ENCODE results near the gene DHRSX. TPM values are rescaled to one million over a fixed set of nuclear protein-coding genes. Genes with fewer than 3 reads are reported as not detected.
"Not testable (repeated sequence)": the region's sequence is repeated elsewhere in the genome, so short reads cannot be mapped to it uniquely, and the experiment has no call there.

DHRSX gene
- total RNA-seq, 4 donors from 2014 or later, result 19.6 to 22.4 (median 21.0) TPM

GRCh38 chrX:2267890-2268289, 232.9 kb downstream of the DHRSX start:
- intact Hi-C loops (cut with DNase I), result no loop called here
- H3K4me1 ChIP-seq, result no peaks in the 10 kb centered on the region
- no peaks in the 10 kb centered on the region for H3K9me3 ChIP-seq
- peaks cover 14 to 30% (median 19%) of the 10 kb centered on the region in 4 donors for H3K36me3 ChIP-seq
- no peak for TF ChIP-seq EP300 (IDR thresholded peaks at IDR 0.05)
- TF ChIP-seq POLR2A (IDR thresholded peaks at IDR 0.05; ENCODE audit: low read depth), result no peak
- TF ChIP-seq POLR2AphosphoS5 (IDR thresholded peaks at IDR 0.05), result no peak
- TF ChIP-seq, protein P1, sequence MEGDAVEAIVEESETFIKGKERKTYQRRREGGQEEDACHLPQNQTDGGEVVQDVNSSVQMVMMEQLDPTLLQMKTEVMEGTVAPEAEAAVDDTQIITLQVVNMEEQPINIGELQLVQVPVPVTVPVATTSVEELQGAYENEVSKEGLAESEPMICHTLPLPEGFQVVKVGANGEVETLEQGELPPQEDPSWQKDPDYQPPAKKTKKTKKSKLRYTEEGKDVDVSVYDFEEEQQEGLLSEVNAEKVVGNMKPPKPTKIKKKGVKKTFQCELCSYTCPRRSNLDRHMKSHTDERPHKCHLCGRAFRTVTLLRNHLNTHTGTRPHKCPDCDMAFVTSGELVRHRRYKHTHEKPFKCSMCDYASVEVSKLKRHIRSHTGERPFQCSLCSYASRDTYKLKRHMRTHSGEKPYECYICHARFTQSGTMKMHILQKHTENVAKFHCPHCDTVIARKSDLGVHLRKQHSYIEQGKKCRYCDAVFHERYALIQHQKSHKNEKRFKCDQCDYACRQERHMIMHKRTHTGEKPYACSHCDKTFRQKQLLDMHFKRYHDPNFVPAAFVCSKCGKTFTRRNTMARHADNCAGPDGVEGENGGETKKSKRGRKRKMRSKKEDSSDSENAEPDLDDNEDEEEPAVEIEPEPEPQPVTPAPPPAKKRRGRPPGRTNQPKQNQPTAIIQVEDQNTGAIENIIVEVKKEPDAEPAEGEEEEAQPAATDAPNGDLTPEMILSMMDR (IDR thresholded peaks at IDR 0.05), result no peak
- DNase-seq (ENCODE audit: extremely low spot score), result no peak
- no peak overlapping the region for H3K4me3 ChIP-seq
- no peak overlapping the region for H3K27ac ChIP-seq (replicated peaks in 1 of 4)
- no peaks in the 10 kb centered on the region for H3K27me3 ChIP-seq
- WGBS, result 86% methylated on average over 8 of the region's 8 CpGs

DNA sequence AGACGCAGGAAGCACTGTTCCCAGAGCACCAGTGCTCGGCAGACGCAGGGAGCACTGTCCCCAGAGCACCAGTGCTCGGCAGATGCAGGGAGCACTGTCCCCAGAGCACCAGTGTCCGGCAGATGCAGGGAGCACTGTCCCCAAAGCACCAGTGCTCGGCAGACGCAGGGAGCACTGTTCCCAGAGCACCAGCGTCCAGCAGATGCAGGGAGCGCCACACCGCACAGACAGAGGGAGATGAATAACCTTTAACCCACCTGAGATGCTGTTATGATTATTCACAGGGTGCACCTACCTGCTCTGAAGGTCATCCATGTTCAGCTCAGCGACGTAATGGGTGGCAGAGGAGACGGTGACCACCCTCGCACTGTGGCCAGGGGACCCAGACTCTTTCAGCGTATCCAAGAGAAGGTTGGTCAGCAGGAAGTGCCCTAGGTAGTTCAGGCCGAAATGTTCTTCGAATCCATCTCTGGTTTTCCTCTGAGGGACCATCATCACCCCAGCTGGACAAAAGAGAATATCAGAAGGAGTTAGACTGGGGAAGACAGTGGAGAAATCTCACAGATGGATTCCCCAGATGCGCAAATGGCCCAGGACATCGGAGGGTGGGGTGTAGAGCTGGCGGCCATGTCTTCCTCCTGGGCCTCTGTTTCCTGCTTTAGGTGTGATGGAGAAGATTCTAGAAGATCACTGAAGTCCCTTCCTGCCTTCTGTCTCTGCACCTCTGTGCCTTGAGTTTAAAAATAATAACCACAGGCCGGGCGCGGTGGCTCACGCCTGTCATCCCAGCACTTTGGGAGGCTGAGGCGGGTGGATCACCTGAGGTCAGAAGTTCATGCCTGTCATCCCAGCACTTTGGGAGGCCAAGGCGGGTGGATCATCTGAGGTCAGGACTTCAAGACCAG, 234.1 kb downstream of the DHRSX start:
- WGBS, result 95% methylated on average over 26 of the region's 26 CpGs
- DNase-seq (ENCODE audit: extremely low spot score), result no peak
- Histone ChIP-seq H3K9me3 (no peaks in the 10 kb centered on the region), H3K27me3 (no peaks in the 10 kb centered on the region), H3K27ac (replicated peaks in 1 of 4) (no peak overlapping the region), H3K36me3 (peaks cover 14 to 30% (median 19%) of the 10 kb centered on the region in 4 donors), H3K4me1 (peaks cover 0 to 10% (median 3%) of the 10 kb centered on the region in 4 donors), H3K4me3 (no peak overlapping the region)
- TF ChIP-seq POLR2A (IDR thresholded peaks at IDR 0.05; ENCODE audit: low read depth) (no peak), EP300 (IDR thresholded peaks at IDR 0.05) (no peak), POLR2AphosphoS5 (IDR thresholded peaks at IDR 0.05) (no peak)
- TF ChIP-seq, protein P1 (IDR thresholded peaks at IDR 0.05), result no peak
- intact Hi-C loops (cut with DNase I), result no loop called here

DNA sequence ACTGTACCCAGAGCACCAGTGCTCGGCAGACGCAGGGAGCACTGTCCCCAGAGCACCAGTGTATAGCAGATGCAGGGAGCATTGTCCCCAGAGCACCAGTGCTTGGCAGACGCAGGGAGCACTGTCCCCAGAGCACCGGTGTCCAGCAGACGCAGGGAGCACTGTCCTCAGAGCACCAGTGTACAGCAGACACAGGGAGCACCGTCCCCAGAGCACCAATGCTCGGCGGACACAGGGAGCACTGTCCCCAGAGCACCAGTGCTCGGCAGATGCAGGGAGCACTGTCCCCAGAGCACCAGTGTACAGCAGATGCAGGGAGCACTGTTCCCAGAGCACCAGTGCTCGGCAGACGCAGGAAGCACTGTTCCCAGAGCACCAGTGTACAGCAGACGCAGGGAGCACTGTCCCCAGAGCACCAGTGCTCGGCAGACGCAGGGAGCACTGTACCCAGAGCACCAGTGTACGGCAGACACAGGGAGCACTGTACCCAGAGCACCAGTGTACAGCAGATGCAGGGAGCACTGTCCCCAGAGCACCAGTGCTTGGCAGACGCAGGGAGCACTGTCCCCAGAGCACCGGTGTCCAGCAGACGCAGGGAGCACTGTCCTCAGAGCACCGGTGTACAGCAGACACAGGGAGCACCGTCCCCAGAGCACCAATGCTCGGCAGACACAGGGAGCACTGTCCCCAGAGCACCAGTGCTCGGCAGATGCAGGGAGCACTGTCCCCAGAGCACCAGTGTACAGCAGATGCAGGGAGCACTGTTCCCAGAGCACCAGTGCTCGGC, 234.9 kb downstream of the DHRSX start:
- WGBS, result 100% methylated on average over 1 of the region's 23 CpGs
- H3K36me3 ChIP-seq, result peaks cover 14 to 34% (median 20%) of the 10 kb centered on the region in 4 donors
- H3K27me3 ChIP-seq; H3K4me3 ChIP-seq; H3K9me3 ChIP-seq; H3K27ac ChIP-seq (replicated peaks in 1 of 4); DNase-seq (ENCODE audit: extremely low spot score); intact Hi-C loops (cut with DNase I): not testable (repeated sequence)
- peaks cover 0 to 10% (median 4%) of the 10 kb centered on the region in 4 donors for H3K4me1 ChIP-seq

GRCh38 chrX:2264179-2265030, 236.4 kb downstream of the DHRSX start:
- WGBS, result 91% methylated on average over 4 of the region's 17 CpGs
- TF ChIP-seq POLR2AphosphoS5 (IDR thresholded peaks at IDR 0.05), result no peak
- no peak for TF ChIP-seq EP300 (IDR thresholded peaks at IDR 0.05)
- intact Hi-C loops (cut with DNase I), result no loop called here
- H3K36me3 ChIP-seq, result peaks cover 14 to 34% (median 20%) of the 10 kb centered on the region in 4 donors
- peaks cover 0 to 10% (median 4%) of the 10 kb centered on the region in 4 donors for H3K4me1 ChIP-seq
- H3K4me3 ChIP-seq, result no peak overlapping the region
- no peaks in the 10 kb centered on the region for H3K9me3 ChIP-seq
- no peaks in the 10 kb centered on the region for H3K27me3 ChIP-seq
- DNase-seq (ENCODE audit: extremely low spot score), result no peak
- no peak overlapping the region for H3K27ac ChIP-seq (replicated peaks in 1 of 4)

DNA sequence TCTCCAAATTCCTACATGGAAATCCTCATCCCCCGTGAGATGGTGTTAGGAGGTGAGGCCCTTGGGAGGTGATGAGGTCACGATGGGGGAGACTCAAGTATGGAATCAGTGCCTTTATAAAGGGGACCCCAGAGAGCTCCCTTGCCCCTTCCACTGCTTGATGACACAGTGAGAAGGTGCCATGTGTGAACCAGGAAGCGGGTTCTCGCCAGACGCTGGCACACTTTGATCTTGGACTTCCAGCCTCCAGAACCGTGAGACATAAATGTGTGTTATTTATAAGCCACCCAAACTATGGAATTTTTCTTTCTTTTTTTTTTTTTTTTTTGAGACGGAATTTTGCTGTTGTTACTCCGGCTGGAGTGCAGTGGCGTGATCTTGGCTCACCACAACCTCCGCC, 237.6 kb downstream of the DHRSX start:
- H3K4me1 ChIP-seq, result peaks cover 0 to 10% (median 4%) of the 10 kb centered on the region in 4 donors
- no peak overlapping the region for H3K4me3 ChIP-seq
- intact Hi-C loops (cut with DNase I), result no loop called here
- TF ChIP-seq EP300 (IDR thresholded peaks at IDR 0.05) (no peak), POLR2A (IDR thresholded peaks at IDR 0.05; ENCODE audit: low read depth) (no peak), POLR2AphosphoS5 (IDR thresholded peaks at IDR 0.05) (no peak)
- TF ChIP-seq, protein P1 (IDR thresholded peaks at IDR 0.05), result no peak
- peaks cover 14 to 34% (median 22%) of the 10 kb centered on the region in 4 donors for H3K36me3 ChIP-seq
- H3K9me3 ChIP-seq, result no peaks in the 10 kb centered on the region
- no peak overlapping the region for H3K27ac ChIP-seq (replicated peaks in 1 of 4)
- no peak for DNase-seq (ENCODE audit: extremely low spot score)
- 90% methylated on average over 9 of the region's 10 CpGs for WGBS
- H3K27me3 ChIP-seq, result no peaks in the 10 kb centered on the region

Measured in esophagus muscularis mucosa (tissue), 4 donors.